GM18498 (cell line): ENCODE measurements around the gene FREM1.

Experiments used
- ATAC-seq: cut with Tn5 transposase; IDR thresholded peaks from one replicate; pipeline ENCODE4 v1.9.1; 2021; ENCODE audit warnings: mild to moderate bottlenecking, moderate library complexity; ENCODE audit not compliant: unreplicated experiment

FREM1 gene

DNA sequence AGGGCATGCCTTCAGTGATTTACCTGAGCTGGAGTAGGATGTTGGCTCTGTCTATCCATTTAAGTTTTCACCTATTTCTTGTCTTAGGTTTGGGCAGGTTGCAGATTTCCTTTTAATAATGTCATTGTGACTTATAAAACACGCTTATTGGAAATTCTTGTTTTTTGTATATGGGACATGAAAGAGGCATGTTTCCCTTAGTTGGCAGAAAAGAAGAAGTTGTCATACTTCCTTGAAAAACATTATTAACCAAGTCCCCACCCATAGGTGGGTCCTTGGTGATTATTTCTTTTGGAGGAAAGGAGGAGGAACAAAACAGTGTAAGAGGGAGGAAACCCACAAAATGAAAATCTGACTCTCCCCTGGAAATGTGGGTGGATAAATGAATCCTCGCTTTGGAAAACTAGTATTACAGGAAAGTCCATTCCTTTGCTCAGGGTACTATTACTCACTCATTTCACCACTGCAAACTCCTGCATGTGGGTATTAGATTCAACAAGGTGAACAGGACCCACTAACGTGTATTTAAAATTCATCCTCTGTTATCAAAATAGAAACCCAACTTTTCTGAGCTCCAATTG lies 197.0 kb downstream of the FREM1 start:
- no peak for ATAC-seq

DNA sequence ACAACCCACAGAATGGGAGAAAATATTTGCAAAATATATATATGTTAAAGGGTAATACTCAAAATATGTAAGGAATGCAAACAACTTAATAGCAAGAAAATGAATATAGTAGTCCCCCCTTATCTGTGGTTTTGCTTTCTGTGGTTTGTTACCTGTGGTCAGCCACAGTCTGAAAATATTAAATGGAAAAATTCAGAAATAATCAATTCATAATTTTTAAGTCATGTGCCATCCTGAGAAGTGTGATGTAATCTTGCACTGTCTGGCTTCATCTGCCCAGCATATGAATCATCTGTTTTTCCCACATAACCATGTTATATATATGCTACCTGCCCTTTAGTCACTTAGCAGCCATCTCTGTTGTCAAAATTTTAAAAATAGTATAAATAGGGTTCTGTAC lies 199.4 kb downstream of the FREM1 start:
- no peak for ATAC-seq

DNA sequence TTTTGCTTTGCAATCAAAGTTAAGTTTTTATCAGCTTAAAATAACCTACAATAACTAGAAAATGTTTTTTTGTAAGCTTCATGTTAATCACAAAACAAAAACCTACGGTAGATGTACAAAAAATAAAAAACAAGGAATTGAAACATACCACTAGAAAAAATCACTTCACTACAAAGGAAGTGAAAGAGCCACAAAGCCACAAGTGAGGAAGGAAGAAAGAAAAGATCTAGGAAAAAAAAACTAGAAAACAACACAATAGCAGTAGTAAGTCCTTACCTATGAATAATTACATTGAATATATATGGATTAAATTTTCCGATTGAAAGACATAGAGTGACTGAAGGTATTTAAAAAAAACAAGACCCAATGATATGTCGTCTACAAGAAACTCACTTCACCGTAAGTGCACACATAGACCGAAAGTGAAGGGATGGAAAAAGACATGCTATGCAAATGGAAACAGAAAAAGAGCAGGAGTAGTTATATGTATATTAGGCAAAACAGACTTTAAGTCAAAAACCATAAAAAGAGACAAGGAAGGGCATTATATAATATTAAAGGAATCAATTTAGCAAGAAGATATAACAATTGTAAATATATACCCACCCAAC lies 203.6 kb downstream of the FREM1 start:
- peak; percentile 63 for ATAC-seq

DNA sequence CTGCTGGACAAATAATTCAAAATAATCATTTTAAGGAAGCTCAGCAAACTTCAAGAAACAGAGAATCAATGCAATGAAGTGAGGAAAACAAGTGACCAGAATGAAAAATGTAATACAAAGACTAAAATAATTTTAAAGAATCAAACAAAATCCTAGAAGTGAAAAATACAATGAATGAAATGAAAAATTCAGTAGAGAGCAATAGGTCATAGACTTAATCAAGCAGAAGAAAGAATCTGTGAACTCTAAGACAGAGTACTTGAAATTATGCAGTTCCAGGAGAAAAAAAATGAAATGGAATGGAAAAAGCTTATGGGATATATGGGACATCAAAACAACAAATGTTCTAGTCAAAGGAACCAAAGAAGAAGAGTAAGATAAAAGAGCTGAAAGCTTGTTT lies 205.1 kb downstream of the FREM1 start:
- ATAC-seq: no peak

GRCh38 chr9:14704281-14704680 lies 205.9 kb downstream of the FREM1 start:
- ATAC-seq: no peak

DNA sequence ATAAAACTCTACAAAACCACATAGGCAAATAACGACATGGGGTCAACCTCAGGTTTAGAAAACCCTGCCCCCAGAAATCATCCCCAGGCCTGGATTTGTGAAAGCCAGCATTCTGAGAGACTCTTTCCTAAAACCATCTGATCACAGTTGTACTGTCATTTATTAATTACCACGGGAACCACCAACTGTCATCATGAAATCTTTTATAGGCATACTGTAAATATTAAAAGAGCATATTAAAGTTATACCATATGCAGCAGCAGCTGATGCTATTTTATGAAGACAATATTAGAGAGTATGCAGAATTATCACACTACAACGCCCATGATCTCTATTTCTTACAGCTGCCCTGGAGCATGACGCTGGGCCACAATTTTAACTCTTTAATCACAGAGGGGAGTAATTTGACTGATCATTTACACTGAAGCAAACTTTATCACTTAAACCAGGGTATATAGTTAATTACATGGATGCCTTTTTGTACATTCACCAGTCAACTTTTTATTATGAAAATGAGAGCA lies 208.0 kb downstream of the FREM1 start:
- ATAC-seq: no peak

- peak; percentile 94 for ATAC-seq
Observed at GRCh38 chr9:14693251-14693861, 216.9 kb downstream of the FREM1 start, which contains the start of gene ZDHHC21. ZDHHC21 (minus strand) TSS chr9:14693432; CDS start chr9:14674340, 19,092 bp downstream.

DNA sequence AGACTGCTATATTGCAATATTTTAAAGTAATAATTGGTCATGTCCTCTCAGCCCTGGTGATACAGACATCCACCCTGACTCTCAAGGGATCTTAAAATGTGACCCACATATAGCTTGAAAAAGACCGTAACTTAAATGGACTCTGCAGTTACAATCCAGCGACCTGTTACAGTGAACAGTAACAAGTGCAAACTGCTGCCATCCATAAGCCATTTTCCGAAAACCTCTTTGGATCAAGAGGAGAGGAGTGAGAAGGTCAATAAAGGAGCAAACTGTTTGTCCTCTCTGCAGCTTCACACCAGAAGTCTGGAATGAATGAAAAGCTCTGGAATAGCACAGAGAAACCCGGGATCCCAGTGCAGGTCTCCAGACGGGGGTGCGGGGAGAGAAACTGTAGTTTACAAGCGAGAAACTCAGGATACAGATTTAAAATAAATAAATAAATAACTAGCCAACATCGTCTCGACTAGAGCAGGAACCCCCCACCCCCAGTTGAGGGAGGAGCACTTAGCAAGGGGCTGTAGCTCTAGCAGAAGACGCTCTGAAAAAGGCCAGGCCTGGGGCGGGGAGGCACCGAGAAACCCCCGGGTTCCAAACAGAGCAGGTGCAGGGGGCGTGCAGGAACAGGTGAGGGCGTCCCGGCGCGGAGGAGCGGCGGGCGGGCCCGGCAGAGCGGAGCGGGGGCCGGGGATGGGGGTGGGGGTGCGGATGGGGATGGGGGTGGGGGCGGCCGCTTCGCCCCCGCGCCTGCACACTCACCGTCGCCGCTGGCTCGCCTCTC lies 217.6 kb downstream of the FREM1 start:
- ATAC-seq: peak; percentile 53

DNA sequence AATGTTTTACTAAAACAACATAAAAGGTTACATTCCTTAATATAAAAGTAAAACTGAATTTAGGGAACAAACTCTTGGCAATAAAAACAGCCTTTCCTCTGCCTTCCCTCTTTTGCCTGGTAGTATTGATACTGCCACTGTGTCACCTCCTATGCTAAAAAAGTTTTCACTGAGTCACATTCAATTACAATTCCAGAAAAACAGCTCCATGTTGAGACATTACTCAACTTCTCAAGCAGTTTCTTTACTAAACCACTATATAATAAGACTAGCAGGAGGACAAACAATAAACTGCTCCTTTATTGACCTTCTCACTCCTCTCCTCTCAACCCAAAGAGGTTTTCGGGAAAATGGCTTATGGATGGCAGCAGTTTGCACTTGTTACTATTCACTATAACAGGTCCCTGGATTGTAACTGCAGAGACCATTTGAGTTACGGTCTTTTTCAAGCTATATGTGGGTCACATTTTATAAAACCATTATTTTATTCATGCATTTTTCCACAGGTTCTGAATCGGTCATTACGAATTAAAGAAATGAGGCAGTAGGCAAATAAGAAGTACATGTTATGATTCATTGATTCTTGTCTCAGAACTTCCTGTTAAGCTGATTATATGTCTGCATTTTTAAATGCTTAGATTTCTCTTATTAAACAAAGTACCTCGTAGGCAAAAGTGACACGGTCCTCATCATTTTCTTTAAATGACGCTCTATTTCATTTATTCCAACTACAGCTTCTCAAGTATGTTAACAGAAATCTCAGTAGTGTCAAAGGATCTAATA lies 219.1 kb downstream of the FREM1 start:
- no peak for ATAC-seq

GRCh38 chr9:14687042-14687719 lies 223.0 kb downstream of the FREM1 start:
- no peak for ATAC-seq

GRCh38 chr9:14686168-14686567 lies 224.1 kb downstream of the FREM1 start:
- no peak for ATAC-seq
